ENCODE measurements around the gene FRY.

DNA sequence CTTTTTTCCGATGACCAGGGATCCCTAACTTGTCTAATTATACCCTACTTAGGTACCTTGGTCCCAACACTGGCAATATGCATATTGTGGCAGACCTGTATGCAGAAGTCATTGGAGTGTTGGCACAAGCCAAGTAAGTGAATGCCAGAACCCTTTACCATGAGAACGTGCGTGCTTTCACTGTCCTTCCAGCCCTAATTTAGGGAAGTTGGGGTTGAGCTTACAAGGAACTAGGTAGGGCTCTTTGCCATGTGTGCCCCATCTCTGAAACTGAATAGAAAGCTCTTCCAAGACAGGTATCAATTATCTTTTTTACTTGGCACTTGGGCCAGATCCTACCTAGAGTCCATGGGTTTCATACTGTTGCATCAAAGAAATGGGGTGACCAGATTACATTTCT lies 93.2 kb downstream of the FRY start:
- TF ChIP-seq, protein P1, sequence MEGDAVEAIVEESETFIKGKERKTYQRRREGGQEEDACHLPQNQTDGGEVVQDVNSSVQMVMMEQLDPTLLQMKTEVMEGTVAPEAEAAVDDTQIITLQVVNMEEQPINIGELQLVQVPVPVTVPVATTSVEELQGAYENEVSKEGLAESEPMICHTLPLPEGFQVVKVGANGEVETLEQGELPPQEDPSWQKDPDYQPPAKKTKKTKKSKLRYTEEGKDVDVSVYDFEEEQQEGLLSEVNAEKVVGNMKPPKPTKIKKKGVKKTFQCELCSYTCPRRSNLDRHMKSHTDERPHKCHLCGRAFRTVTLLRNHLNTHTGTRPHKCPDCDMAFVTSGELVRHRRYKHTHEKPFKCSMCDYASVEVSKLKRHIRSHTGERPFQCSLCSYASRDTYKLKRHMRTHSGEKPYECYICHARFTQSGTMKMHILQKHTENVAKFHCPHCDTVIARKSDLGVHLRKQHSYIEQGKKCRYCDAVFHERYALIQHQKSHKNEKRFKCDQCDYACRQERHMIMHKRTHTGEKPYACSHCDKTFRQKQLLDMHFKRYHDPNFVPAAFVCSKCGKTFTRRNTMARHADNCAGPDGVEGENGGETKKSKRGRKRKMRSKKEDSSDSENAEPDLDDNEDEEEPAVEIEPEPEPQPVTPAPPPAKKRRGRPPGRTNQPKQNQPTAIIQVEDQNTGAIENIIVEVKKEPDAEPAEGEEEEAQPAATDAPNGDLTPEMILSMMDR (conservative IDR thresholded peaks at IDR 0.05; ENCODE audit: low read depth, low read length): no peak
- TF ChIP-seq EZH2 (IDR thresholded peaks at IDR 0.05; ENCODE audit: low read length, unreplicated experiment) (no peak), EZH2phosphoT487 (IDR thresholded peaks at IDR 0.05; ENCODE audit: borderline replicate concordance, low read length) (no peak)

Data from PC-3 (cell line).